H9 (cell line): ENCODE measurements around the gene ANAPC2. TPM values are rescaled to one million over a fixed set of nuclear protein-coding genes. Genes with fewer than 3 reads are reported as not detected.

ENCODE experiments used
- DNase-seq: peaks from one replicate; pipeline ENCODE4 v3.0.0-alpha.2; 2017
- H2AFZ ChIP-seq: one replicate; pipeline ENCODE4 v1.6.1; 2013; ENCODE audit warnings: mild to moderate bottlenecking, low read length, control low read depth, moderate library complexity
- H2AK5ac ChIP-seq: 2 replicates; pipeline ENCODE4 v1.6.1; 2013; ENCODE audit warnings: low read length, control low read depth, mixed read lengths; ENCODE audit not compliant: insufficient read length
- H2BK120ac ChIP-seq: one replicate; pipeline ENCODE4 v1.6.1; 2013; ENCODE audit warnings: low read depth, mild to moderate bottlenecking, low read length, control low read depth, inconsistent platforms; ENCODE audit not compliant: poor library complexity, severe bottlenecking
- H2BK12ac ChIP-seq: 2 replicates; pipeline ENCODE4 v1.6.1; 2013; ENCODE audit warnings: low read length, control low read depth, mixed read lengths, low read depth; ENCODE audit not compliant: insufficient read length
- H2BK15ac ChIP-seq: 2 replicates; pipeline ENCODE4 v1.6.1; 2013; ENCODE audit warnings: low read depth, low read length, control low read depth
- H2BK20ac ChIP-seq: one replicate; pipeline ENCODE4 v1.6.1; 2013; ENCODE audit warnings: low read depth, mild to moderate bottlenecking, low read length, control low read depth, inconsistent platforms; ENCODE audit not compliant: poor library complexity, severe bottlenecking
- H2BK5ac ChIP-seq: 2 replicates; pipeline ENCODE4 v1.6.1; 2013; ENCODE audit warnings: low read length, control low read depth, mixed read lengths; ENCODE audit not compliant: insufficient read length
- H3K14ac ChIP-seq: 2 replicates; pipeline ENCODE4 v1.6.1; 2013; ENCODE audit warnings: low read length, control low read depth; ENCODE audit not compliant: insufficient read depth
- H3K18ac ChIP-seq: 2 replicates; pipeline ENCODE4 v1.6.1; 2013; ENCODE audit warnings: low read depth, mild to moderate bottlenecking, mixed read lengths, low read length, control low read depth; ENCODE audit not compliant: insufficient read length
- H3K23ac ChIP-seq: 2 replicates; pipeline ENCODE4 v1.6.1; 2013; ENCODE audit warnings: low read length, control low read depth, mixed read lengths, low read depth; ENCODE audit not compliant: insufficient read length
- H3K23me2 ChIP-seq: 2 replicates; pipeline ENCODE4 v1.6.1; 2013; ENCODE audit warnings: low read depth, mild to moderate bottlenecking, mixed read lengths, low read length, control low read depth; ENCODE audit not compliant: insufficient read length, poor library complexity, severe bottlenecking
- H3K27ac ChIP-seq: 2 replicates; pipeline ENCODE4 v1.5.1; 2013; ENCODE audit warnings: low read length, control low read depth, mixed read lengths, low read depth; ENCODE audit not compliant: insufficient read length
- H3K27me3 ChIP-seq: 2 replicates; pipeline ENCODE4 v1.6.1; 2013; ENCODE audit warnings: low read length, control low read depth, inconsistent platforms; ENCODE audit not compliant: insufficient read depth
- H3K4ac ChIP-seq: 2 replicates; pipeline ENCODE4 v1.6.1; 2013; ENCODE audit warnings: low read depth, mild to moderate bottlenecking, control low read depth, inconsistent platforms, low read length, moderate library complexity
- H3K4me1 ChIP-seq: 2 replicates; pipeline ENCODE4 v1.6.1; 2013; ENCODE audit warnings: low read length, control low read depth, inconsistent platforms; ENCODE audit not compliant: insufficient read depth
- H3K4me2 ChIP-seq: 2 replicates; pipeline ENCODE4 v1.6.1; 2013; ENCODE audit warnings: low read length, control low read depth, mixed read lengths; ENCODE audit not compliant: insufficient read length, insufficient read depth
- H3K56ac ChIP-seq: 2 replicates; pipeline ENCODE4 v1.6.1; 2013; ENCODE audit warnings: low read depth, mild to moderate bottlenecking, mixed read lengths, low read length, control low read depth; ENCODE audit not compliant: insufficient read length
- H3K79me1 ChIP-seq: 2 replicates; pipeline ENCODE4 v1.6.1; 2013; ENCODE audit warnings: low read depth, mild to moderate bottlenecking, moderate library complexity, low read length, control low read depth, inconsistent platforms; ENCODE audit not compliant: insufficient read depth, poor library complexity, severe bottlenecking
- H3K79me2 ChIP-seq: 2 replicates; pipeline ENCODE4 v1.6.1; 2013; ENCODE audit warnings: low read length, control low read depth, inconsistent platforms; ENCODE audit not compliant: insufficient read depth
- H3K9ac ChIP-seq: 2 replicates; pipeline ENCODE4 v1.6.1; 2013; ENCODE audit warnings: low read length, control low read depth, mixed read lengths; ENCODE audit not compliant: insufficient read length; ENCODE audit errors: extremely low read depth
- H3K9me3 ChIP-seq: one replicate; pipeline ENCODE4 v1.6.1; 2013; ENCODE audit warnings: low read depth, low read length, inconsistent platforms; ENCODE audit not compliant: control insufficient read depth
- H3T11ph ChIP-seq: one replicate; pipeline ENCODE4 v1.6.1; 2013; ENCODE audit warnings: mild to moderate bottlenecking, low read length, control low read depth, inconsistent platforms
- H4K20me1 ChIP-seq: one replicate; pipeline ENCODE4 v1.6.1; 2013; ENCODE audit not compliant: control insufficient read depth, insufficient read length, insufficient read depth
- H4K5ac ChIP-seq: 2 replicates; pipeline ENCODE4 v1.6.1; 2013; ENCODE audit warnings: low read depth, mild to moderate bottlenecking, mixed read lengths, low read length, control low read depth; ENCODE audit not compliant: insufficient read length
- H4K8ac ChIP-seq: replicated peaks from 2 replicates; pipeline ENCODE4 v1.6.1; 2013; ENCODE audit warnings: low read length, control low read depth, mixed read lengths, low read depth; ENCODE audit not compliant: insufficient read length
- H4K91ac ChIP-seq: 2 replicates; pipeline ENCODE4 v1.6.1; 2013; ENCODE audit warnings: low read depth, mild to moderate bottlenecking, moderate library complexity, mixed read lengths, low read length, control low read depth; ENCODE audit not compliant: insufficient read length
- H3K27ac Mint-ChIP-seq, 3 experiments: 2 replicates in 2 of 3; 3 replicates in 1 of 3; pipeline ENCODE4 v1.8.0; 2020 to 2021; ENCODE audit warnings: mixed read lengths in 3 of 3, mild to moderate bottlenecking in 1 of 3, moderate library complexity in 1 of 3
- H3K27me3 Mint-ChIP-seq: 2 replicates; pipeline ENCODE4 v1.8.0; 2021; ENCODE audit warnings: low read depth, mild to moderate bottlenecking, moderate library complexity, mixed read lengths
- H3K36me3 Mint-ChIP-seq, 3 experiments: 2 replicates in 2 of 3; 3 replicates in 1 of 3; pipeline ENCODE4 v1.8.0; 2020 to 2021; ENCODE audit warnings: low read depth in 3 of 3, mixed read lengths in 3 of 3; ENCODE audit not compliant: insufficient read depth in 1 of 3
- H3K4me1 Mint-ChIP-seq, 2 experiments: 2 replicates each; pipeline ENCODE4 v1.8.0; 2020; ENCODE audit warnings: mixed read lengths in 2 of 2
- H3K4me3 Mint-ChIP-seq, 2 experiments: 2 replicates in 1 of 2; 3 replicates in 1 of 2; pipeline ENCODE4 v1.8.0; 2020 to 2021; ENCODE audit warnings: mild to moderate bottlenecking in 2 of 2, mixed read lengths in 2 of 2, moderate library complexity in 1 of 2
- H3K9me3 Mint-ChIP-seq, 2 experiments: 2 replicates in 1 of 2; 3 replicates in 1 of 2; pipeline ENCODE4 v1.8.0; 2020; ENCODE audit warnings: mild to moderate bottlenecking in 2 of 2, mixed read lengths in 2 of 2, moderate library complexity in 1 of 2
- CTCF ChIP-seq: fragments of 200-600 bp; sonication (generic); conservative IDR thresholded peaks from 3 replicates; pipeline ENCODE4 v1.8.0; 2021; ENCODE audit warnings: antibody characterized with exemption, mild to moderate bottlenecking
- WGBS: extraction: QIAGEN DNeasy Blood & Tissue Kit; methylation state at CpG from one replicate; pipeline ENCODE4 v1.1.7; 2013; ENCODE audit warnings: missing lambda C conversion rate, low lambda C conversion rate, mixed read lengths; ENCODE audit not compliant: insufficient read length; ENCODE audit errors: extremely low coverage; 5-methylcytosine and 5-hydroxymethylcytosine counted together
- total RNA-seq: library from RNA; stranded (reverse); gene quantifications from 2 replicates; pipeline ENCODE4 v1.2.1, GENCODE V29; 2021

Gene ANAPC2
- total RNA-seq, 1 experiment from 2014 or later: 54.8 TPM

- H3K36me3 Mint-ChIP-seq: peaks cover 5 to 42% (median 36%) of the 10 kb centered on the region in 3 experiments; a peak in 6 of 7 replicates
- Histone ChIP-seq H3K56ac (no peak overlapping the region), H2BK15ac (no peak overlapping the region), H4K5ac (no peak overlapping the region), H2BK20ac (no peak overlapping the region), H2BK12ac (no peak overlapping the region), H3K23ac (no peak overlapping the region), H3K4me2 (no peak overlapping the region), H4K8ac (no peak overlapping the region), H4K20me1 (peaks cover 2% of the 10 kb centered on the region), H2AFZ (no peak overlapping the region), H3K14ac (no peak overlapping the region), H2AK5ac (no peak overlapping the region), H3K79me2 (no peaks in the 10 kb centered on the region), H3K4ac (no peak overlapping the region), H2BK5ac (no peak overlapping the region), H3K4me1 (no peaks in the 10 kb centered on the region), H3K23me2 (no peaks in the 10 kb centered on the region), H3K27me3 (no peaks in the 10 kb centered on the region), H3K9ac (no peak overlapping the region), H3K79me1 (no peaks in the 10 kb centered on the region), H2BK120ac (no peak overlapping the region), H3T11ph (no peak overlapping the region), H3K27ac (no peak overlapping the region), H3K9me3 (no peaks in the 10 kb centered on the region), H4K91ac (no peak overlapping the region), H3K18ac (no peak overlapping the region)
- no peak overlapping the region for H3K4me3 Mint-ChIP-seq
- TF ChIP-seq CTCF: no peak
- DNase-seq: no peak
- peaks cover 11% of the 10 kb centered on the region for H3K27me3 Mint-ChIP-seq
- H3K4me1 Mint-ChIP-seq: peaks cover 0 to 5% of the 10 kb centered on the region in 2 experiments; a peak in 2 of 4 replicates
- no peak overlapping the region for H3K27ac Mint-ChIP-seq
- no CpG with 5 or more reads among the region's 20 CpGs for WGBS
- no peaks in the 10 kb centered on the region for H3K9me3 Mint-ChIP-seq
Observed at GRCh38 chr9:137180491-137180890, 7.9 kb downstream of the ANAPC2 start.
